Measurements from ENCODE around the gene MRPS14. TPM values are rescaled to one million over a fixed set of nuclear protein-coding genes. Genes with fewer than 3 reads are reported as not detected.

Gene MRPS14
- total RNA-seq, 1 donor from 2014 or later: 21.0 TPM

DNA sequence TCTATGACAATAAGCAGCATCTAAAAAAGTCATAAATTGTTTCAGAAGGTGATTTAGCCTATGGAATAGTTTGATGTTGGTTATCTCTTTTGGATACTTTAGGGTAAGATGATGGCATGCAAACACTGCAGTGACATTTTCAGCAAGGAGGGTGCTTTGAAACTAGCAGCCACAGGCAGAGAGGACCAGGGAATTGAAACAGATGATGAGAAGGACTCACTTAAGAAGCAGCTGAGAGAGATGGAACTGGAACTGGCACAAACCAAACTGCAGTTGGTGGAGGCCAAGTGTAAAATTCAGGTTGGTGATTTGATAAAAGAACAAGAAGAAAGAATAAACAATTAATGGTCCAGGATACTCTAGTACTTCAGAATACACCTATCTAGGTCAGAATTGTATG lies 34.7 kb downstream of the MRPS14 start:
- DNase-seq (ENCODE audit: low read depth): no peak

DNA sequence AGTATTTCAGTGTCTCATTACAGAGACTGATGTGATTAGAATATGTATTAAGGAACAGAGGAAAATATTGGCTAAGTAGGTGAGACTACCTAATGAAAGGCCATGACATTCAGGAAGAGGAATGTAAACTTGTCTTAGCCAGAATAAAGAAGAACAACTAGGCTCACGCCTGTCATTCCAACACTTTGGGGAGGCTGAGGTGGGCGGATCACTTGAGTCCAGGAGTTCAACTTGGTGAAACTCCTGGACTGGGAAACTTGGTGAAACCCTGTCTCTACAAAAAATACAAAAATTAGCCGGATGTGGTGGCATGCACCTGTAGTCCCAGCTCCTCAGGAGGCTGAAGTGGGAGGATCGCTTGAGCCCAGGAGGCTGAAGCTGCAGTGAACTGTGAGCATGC lies 38.3 kb downstream of the MRPS14 start:
- DNase-seq (ENCODE audit: low read depth): no peak

DNA sequence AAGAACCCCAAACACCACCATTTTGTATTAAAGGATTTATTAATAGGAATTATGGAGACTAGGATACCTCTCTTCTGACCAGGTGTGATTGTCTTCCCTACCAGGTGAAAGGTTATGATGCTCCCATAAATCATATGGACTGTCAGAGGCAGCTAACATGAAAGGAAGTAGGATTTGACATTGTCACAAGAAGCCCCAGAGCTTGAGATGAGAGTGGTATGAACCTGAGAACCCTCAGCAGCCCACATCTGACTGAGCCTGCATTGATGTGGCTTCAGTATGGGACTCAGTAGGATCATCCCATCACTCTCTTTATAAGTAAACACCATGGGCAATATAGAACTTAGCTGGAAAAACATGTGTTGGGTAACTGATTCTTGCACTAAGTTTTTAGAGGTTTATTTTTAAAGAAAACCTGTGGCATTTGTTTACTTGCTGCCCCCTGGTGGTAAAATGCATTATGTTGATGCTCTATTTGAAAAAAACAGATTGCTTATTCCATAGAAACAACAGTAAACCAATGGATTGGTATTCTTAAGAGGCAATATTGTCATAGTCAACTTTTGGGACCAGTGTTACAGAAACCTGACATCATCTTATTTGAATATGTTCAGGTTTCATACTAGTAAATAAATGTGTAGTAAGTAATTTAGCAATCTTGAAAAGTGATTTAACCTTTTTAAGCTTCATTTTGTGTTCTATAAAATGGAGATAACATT lies 40.1 kb downstream of the MRPS14 start:
- DNase-seq (ENCODE audit: low read depth): peak; percentile 59

DNA sequence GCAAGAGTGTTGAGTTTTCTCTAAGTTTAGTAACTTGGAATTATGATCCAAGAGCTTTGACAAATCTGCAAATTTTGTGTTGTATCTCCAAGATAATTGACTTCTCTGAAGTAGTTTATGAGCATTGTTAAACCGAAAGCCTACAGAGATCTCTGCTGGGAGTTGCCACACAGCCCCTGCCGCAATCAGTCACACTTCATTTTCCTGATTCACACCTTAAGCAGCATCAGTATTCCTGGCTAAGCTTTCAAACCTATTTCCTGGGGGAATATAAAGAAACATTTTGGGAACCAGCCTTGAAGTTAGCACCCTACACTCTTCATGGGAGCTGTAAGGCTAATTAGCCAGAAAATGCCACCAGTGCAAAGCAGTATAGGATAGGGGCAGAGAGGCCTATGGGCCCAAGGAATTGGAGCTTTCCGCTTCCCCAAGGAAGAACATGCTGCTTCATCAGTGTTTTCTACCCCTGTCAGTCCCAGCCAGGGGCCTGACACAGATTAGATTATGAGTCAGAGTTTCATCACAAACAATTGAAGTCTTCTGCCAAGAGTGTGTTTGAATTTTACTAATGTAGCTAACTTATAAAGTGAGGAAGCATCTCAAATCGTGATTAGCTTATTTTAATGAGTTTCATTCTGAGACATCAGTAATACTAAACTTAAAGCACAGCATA lies 46.7 kb downstream of the MRPS14 start:
- peak; percentile 65 for DNase-seq (ENCODE audit: low read depth)

DNA sequence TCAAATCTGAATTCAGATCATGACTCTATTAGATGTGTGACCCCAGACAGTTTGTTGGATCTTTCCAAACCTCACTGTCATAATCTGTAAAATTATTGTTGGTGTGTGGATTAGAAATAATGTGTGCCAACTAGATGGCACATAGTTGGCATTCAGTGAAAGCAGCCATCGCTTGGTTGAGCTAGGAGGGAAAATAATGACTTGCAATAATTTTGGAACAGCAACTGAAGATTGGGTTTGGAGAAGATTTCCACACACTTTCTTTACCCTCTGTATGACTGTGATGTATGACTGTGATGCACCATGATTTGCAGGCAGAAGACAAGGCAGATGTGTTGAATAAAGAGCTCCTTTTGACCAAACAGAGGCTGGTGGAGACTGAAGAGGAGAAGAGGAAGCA lies 47.5 kb downstream of the MRPS14 start:
- no peak for DNase-seq (ENCODE audit: low read depth)

DNA sequence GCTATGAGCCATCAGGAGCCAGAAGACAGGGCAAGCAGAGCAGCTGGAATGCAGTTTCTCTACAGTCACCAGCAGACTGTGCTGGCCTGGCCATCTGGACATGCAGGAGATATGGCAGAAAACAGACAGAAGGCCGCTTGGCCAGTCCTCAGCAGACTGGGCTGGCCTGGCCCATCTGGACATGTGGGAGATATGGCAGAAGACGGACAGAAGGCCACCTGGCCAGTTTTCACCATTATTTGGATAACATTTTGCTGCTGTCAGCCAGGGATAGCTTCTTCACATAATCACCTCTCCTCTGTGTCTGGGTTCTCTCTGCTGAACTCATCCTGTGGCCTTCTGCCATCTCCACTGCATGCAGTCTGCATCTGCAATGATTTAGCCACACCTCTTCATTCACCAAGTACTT lies 48.5 kb downstream of the MRPS14 start:
- no peak for DNase-seq (ENCODE audit: low read depth)

DNA sequence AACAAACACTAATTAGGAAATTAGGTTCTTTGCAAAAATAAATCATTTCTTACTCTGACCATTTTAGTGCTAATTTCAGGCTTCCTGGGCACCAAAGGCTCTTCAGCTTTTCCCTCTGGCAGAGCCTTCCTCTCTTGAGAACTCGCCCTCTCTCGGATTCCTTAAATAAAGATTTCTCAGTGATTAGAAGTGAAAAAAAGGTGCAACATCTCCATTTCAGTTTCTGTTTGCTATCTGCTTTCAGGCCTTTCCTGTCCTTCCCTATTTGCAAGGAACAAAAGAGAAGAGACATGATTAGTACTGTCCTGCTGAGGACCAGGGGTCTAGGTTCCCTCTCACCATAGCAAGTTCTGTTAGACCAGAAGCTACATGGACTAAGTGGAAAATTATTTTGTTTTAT lies 51.3 kb downstream of the MRPS14 start:
- DNase-seq (ENCODE audit: low read depth): no peak

DNA sequence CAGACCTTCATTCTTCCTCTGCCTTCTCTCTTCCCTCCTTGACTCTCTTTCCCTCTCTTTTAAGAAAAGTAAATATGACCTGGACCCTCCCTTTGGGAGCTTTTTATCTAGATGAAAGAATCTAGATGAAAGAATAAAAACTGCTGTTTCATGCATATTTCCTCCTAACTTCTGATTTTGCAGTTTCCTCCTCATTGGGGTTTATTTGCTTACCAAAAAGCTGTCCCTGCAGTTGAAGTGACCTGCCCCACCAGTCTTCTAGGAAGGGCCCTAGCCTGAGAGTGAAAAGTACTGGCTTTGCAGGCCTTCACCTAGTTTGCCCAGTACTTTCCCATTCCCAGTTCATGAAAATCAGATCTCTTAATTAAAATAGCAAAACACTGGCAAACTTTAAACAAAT lies 51.8 kb downstream of the MRPS14 start:
- no peak for DNase-seq (ENCODE audit: low read depth)

DNA sequence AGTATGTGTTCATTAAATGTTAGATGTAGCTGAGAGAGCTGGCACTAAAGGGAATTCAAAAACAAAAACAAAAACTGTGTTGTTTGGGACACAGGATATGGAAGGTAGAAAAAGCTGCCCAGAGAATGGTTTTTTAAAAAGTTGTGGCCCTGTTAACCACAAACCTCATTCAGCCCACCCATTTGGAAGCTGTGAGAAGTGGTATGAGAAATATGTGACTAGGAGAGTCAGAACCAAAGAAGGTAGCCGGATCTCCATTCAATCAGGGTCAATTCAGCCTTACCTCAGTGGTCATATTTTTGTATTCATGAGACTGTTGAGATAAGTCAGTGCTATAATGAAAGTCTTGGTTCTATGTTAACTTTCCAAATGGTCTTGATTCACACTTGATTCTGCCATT lies 53.2 kb downstream of the MRPS14 start:
- DNase-seq (ENCODE audit: low read depth): peak; percentile 60

DNA sequence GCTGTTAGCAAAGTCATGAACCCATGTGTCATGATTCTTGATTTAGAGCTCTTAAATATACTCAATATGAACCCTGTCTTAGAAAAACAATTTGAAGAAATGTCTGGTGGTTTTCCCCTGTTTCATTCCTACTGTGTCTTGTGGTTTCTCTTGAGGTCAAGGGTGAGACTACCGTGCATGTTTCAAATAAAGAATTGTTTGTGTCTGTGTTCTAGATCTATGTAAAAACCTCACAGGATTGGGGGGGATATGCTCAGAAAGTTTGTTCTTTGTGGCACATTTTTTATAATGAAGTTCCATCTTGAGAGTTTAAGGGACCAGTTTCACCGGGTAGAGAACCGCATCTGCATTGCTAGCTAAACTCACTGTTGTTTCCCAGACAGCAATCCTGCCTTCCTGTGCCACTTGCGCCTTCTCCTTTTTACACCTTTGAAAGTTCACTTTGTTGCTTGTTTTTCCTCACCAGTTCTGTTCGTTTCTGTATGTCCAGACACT lies 54.4 kb downstream of the MRPS14 start:
- peak; percentile 92 for DNase-seq (ENCODE audit: low read depth)

DNA sequence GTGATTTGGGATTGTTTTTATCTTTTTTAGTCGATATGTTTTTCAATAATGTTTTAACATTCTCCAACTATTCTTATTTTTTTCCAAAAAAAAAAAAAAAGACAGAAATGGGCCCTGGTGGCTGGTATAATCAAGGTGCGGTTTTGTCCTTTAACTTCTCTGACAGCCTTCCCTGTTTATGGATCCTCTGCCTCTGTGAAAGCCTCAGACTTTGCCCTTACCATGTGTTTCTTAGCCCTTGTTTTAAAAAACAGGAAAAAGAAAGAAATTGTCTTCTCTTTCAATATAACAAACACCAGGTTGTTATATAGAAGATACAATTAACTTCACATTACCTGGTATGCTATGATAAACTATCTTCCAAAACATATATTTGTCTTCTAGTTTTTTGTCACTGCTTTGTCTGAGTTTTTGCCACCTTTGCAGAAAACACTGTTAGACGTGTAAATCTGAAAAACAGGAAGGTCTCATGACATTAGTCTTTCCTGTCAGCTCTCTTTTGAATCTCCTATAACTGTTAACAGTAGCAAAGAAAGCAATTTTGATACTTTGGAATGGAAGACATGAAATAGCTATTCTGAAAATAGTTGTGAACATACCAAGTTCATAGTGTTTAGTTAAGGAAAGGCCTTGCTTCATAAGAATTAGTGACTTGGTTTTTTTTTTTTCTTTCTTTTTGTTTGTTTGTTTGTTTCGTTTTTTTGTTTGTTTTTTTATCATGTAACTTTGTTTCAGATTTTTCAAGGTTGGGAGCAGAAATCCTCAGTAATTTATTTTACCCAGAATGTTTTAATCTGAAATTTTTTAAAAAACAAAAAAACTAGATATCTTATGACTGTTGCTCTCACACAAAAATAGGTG lies 55.1 kb downstream of the MRPS14 start:
- DNase-seq (ENCODE audit: low read depth): no peak

DNA sequence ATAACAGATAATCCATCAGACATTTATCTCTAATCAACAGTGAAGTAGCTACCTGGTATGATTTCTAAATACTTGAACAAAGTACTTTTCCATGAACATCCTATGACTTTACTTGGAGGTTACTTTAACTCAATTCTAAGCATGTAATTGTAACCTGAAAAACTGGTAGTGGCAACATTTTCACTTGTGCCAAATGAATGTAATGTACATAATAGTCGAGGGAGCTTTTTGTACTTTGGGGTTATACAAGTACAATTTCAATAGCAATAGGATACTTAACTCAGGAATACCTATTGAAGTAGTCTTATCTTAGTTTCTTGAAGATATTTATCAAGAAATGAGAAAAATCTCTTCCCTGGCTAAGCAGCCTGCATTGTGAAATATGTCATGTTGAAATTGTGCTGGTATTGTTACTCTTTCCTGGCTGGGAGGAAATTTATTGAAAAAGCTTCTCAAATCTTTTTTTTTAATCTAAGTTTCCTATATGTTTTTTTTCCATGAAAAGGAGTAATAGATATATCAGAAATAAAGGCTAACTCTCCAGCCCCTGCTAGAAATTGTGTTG lies 57.1 kb downstream of the MRPS14 start:
- DNase-seq (ENCODE audit: low read depth): no peak

DNA sequence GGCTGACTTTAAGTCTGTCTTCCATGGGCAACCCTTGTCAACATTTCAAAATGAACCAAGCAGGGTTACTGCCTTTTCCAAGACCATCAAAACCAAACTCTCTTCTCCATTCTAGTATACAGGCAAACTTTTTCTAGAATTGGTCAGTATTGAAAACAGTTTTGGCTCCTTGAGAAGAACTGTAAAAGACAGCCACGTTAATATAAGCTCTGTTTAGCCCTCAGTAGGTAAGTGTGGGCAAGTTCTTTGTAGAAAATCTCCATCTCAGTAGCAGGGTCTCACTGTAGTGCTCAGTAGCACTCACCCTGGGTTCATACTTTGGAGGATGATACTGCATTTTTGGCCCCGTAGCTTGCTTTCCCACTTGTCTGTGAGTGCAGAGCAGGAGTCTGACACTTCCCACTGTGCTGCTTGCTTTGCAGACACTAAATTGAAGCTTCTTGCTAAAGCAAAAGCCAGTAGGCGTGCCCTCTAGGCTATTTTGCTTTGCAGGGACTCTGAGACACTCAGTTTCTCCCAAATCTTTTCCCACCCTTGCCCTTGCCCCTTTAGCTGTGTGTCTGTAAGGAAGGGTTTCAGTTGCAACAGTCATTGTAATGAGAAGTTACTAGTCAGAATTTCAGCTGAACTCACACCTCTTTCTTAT lies 57.7 kb downstream of the MRPS14 start:
- no peak for DNase-seq (ENCODE audit: low read depth)

DNA sequence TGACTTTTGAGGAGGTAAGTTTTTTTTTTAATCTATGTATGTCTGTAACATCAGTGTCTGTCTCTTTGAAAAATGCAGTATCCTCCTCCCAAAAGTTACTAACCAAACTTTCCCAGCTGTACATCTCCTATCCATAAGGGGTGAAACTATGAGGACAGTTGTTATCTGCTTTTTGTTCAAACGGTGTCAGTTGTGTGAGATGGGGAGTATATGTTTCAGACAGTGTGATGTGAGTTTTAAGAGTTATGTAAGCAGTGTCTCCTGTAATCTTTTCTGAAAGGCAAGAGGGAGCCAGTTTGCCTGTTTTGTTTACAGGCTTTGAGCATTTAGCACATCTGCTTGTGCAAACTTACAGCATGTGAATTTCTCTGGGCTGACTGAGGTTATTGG lies 58.3 kb downstream of the MRPS14 start:
- no peak for DNase-seq (ENCODE audit: low read depth)

DNA sequence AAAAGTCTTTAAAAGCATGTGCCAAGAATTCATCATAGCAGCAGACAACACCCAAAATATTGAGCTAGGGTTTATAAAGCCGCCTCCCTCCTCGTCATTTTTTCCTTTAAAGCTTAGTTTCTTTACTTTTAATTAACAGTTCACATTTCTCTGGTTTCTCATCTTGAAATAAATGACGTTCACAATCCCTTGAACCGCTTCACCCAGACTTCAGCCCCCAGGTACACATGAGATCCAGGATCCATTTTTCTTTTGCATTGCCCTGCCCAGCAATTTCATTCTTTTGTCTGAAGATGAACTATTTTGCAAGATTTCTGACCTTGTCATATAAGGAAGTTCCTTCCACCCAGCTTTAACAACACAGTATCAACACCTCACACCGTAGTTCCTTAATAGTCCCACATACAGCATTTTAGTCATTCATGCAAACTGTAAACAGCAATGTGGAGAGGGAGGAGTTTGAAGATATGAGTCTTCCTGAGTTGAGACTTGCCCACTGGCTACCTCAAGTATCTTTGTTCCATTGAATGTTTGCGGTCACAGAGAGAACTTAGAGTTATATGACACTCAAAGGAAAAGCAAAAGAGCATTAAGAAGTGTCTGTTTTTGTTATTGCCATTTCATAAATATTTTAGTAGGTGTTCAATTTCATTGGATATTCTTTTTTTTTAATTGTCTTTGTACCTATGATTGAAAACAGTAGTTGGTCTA lies 58.8 kb downstream of the MRPS14 start:
- peak; percentile 63 for DNase-seq (ENCODE audit: low read depth)

DNA sequence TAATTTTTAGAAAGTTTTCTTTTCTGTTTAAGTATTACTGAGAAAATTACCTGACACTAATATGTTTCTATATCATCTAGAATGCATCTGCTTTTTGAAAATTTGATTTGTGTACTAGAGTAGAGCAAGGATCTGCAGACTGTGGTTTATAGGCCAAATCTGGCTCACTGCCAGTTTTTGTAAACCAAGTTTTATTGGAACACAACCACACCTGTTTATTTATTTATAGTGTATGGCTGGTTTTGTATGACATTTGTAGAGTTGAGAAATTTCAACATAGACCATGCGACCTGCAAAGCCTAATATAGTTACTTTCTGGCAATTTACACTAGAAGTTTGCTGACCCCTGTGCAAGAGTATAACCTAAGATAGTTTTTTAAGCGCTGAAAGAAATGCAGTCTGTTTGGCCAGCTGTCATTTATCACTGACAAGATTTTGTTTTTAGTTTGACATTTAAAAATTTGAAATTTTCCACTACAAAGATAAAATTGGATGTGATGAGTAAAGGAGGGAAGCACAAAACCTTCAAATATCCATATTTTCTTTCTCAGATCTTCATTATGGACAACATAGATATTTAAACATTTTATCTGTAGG lies 59.6 kb downstream of the MRPS14 start:
- DNase-seq (ENCODE audit: low read depth): no peak
